Caco-2 (cell line): ENCODE measurements around the gene CMTM7. TPM values are rescaled to one million over a fixed set of nuclear protein-coding genes. Genes with fewer than 3 reads are reported as not detected.

Experiments
- BruUV-seq: library from RNA; stranded (reverse); fragments of 400-500 nt; replicated peaks from 2 replicates; lab custom pipeline; 2021; lab: Mats Ljungman, UMichigan
- CTCF ChIA-PET: fragments of 300-600 bp; sonication (Branson Sonifier 250); formaldehyde crosslinking; loops from one replicate; lab custom pipeline; 2022; ENCODE audit warnings: antibody characterized with exemption; lab: Charles Lee
- POLR2A ChIA-PET: fragments of 300-600 bp; sonication (Branson Sonifier 250); formaldehyde crosslinking; loops from one replicate; lab custom pipeline; 2022; ENCODE audit warnings: antibody characterized with exemption; lab: Charles Lee
- DNase-seq, 2 experiments: peaks; one replicate each; pipeline versions ENCODE4 v3.0.0 to v3.0.0-alpha.2; 2020 to 2022
- H3K27me3 ChIP-seq: replicated peaks from 2 replicates; pipeline ENCODE4 v1.6.0; 2011; ENCODE audit warnings: low read length; ENCODE audit not compliant: control insufficient read depth, insufficient read depth
- H3K36me3 ChIP-seq: 2 replicates; pipeline ENCODE4 v1.5.1; 2011; ENCODE audit warnings: low read length; ENCODE audit not compliant: control insufficient read depth, insufficient read depth
- H3K4me1 ChIP-seq: fragments of 250-450 bp; sonication (Bioruptor Pico); 2 replicates; pipeline ENCODE4 v1.5.1; 2020; ENCODE audit warnings: mild to moderate bottlenecking
- H3K4me3 ChIP-seq: 2 replicates; pipeline ENCODE4 v1.5.1; 2011; ENCODE audit warnings: low read depth, mild to moderate bottlenecking, control low read depth, low read length
- H3K9me3 ChIP-seq: fragments of 250-450 bp; sonication (Bioruptor Pico); 2 replicates; pipeline ENCODE4 v1.5.1; 2020; ENCODE audit warnings: mild to moderate bottlenecking, moderate library complexity
- H3K27ac Mint-ChIP-seq: one replicate; pipeline ENCODE4 v1.8.0; 2022; ENCODE audit warnings: mixed read lengths; ENCODE audit not compliant: unreplicated experiment
- H3K27me3 Mint-ChIP-seq: one replicate; pipeline ENCODE4 v1.8.0; 2022; ENCODE audit warnings: mixed read lengths; ENCODE audit not compliant: insufficient read depth, unreplicated experiment
- H3K36me3 Mint-ChIP-seq: one replicate; pipeline ENCODE4 v1.8.0; 2022; ENCODE audit warnings: mild to moderate bottlenecking, mixed read lengths; ENCODE audit not compliant: insufficient read depth, unreplicated experiment
- H3K4me1 Mint-ChIP-seq: one replicate; pipeline ENCODE4 v1.8.0; 2022; ENCODE audit warnings: low read depth, mixed read lengths; ENCODE audit not compliant: unreplicated experiment
- H3K4me3 Mint-ChIP-seq: one replicate; pipeline ENCODE4 v1.8.0; 2022; ENCODE audit warnings: mild to moderate bottlenecking, moderate library complexity, mixed read lengths; ENCODE audit not compliant: unreplicated experiment
- H3K9me3 Mint-ChIP-seq: one replicate; pipeline ENCODE4 v1.8.0; 2022; ENCODE audit warnings: mixed read lengths; ENCODE audit not compliant: unreplicated experiment
- intact Hi-C: fragments of 100-400 bp; cut with micrococcal nuclease; formaldehyde crosslinking; loops from one replicate; pipeline ENCODE4 v1.10.0; 2022; ENCODE audit not compliant: unreplicated experiment
- total RNA-seq: library from RNA; stranded (reverse); gene quantifications from 2 replicates; pipeline ENCODE4 v1.2.3, GENCODE V29; 2022
- TF ChIP-seq, protein P1 (sequence below), 2 experiments: fragments of 200-600 bp in 1 of 2; IDR thresholded peaks; 1 replicate in 1 of 2; 2 replicates in 1 of 2; pipeline versions ENCODE4 v1.5.1 to v1.8.0; 2011 to 2022; ENCODE audit warnings: antibody characterized with exemption in 1 of 2, control low read depth in 1 of 2, inconsistent platforms in 1 of 2, low read depth in 1 of 2, low read length in 1 of 2, mild to moderate bottlenecking in 1 of 2, moderate library complexity in 1 of 2; ENCODE audit not compliant: insufficient read depth in 1 of 2, severe bottlenecking in 1 of 2, unreplicated experiment in 1 of 2

The CMTM7 gene
- total RNA-seq, 1 experiment from 2014 or later, result 27.0 TPM

DNA sequence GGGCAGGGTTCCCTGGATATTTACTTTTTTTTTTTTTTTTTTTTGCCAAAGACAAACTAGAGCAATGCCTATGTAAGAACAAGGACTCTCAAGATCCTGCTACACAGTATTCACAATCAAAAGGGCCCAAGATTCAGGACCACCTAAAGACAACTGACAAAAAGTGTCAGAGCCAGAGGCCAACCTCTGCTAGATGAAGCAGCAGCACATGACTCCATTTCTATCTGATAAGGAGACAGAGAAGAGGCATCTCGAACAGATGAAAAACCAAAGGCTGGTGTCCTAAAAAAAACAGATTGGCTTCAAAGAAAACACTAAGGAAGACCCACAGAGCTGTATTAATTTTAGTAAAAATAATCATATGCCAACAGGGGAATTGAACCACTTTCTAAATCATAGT is 91.0 kb downstream of the CMTM7 start:
- CTCF ChIA-PET, result no interaction called here
- no peaks in the 10 kb centered on the region for H3K27me3 Mint-ChIP-seq
- peaks cover 23% of the 10 kb centered on the region for H3K36me3 Mint-ChIP-seq
- H3K4me3 ChIP-seq, result no peak overlapping the region
- H3K9me3 Mint-ChIP-seq, result no peaks in the 10 kb centered on the region
- DNase-seq, result no peak
- BruUV-seq, result no TSS peak
- H3K4me1 ChIP-seq, result no peaks in the 10 kb centered on the region
- H3K36me3 ChIP-seq, result no peaks in the 10 kb centered on the region
- intact Hi-C loops, result no loop called here
- no peaks in the 10 kb centered on the region for H3K27me3 ChIP-seq
- TF ChIP-seq, protein P1, sequence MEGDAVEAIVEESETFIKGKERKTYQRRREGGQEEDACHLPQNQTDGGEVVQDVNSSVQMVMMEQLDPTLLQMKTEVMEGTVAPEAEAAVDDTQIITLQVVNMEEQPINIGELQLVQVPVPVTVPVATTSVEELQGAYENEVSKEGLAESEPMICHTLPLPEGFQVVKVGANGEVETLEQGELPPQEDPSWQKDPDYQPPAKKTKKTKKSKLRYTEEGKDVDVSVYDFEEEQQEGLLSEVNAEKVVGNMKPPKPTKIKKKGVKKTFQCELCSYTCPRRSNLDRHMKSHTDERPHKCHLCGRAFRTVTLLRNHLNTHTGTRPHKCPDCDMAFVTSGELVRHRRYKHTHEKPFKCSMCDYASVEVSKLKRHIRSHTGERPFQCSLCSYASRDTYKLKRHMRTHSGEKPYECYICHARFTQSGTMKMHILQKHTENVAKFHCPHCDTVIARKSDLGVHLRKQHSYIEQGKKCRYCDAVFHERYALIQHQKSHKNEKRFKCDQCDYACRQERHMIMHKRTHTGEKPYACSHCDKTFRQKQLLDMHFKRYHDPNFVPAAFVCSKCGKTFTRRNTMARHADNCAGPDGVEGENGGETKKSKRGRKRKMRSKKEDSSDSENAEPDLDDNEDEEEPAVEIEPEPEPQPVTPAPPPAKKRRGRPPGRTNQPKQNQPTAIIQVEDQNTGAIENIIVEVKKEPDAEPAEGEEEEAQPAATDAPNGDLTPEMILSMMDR (IDR thresholded peaks at IDR 0.05; ENCODE audit: insufficient read depth in 1 of 2, low read depth in 1 of 2, low read length in 1 of 2, severe bottlenecking in 1 of 2, unreplicated experiment in 1 of 2), result no peak
- POLR2A ChIA-PET, result no interaction called here
- peaks cover 9% of the 10 kb centered on the region for H3K4me1 Mint-ChIP-seq
- no peak overlapping the region for H3K27ac Mint-ChIP-seq
- no peak overlapping the region for H3K4me3 Mint-ChIP-seq
- H3K9me3 ChIP-seq, result no peaks in the 10 kb centered on the region

DNA sequence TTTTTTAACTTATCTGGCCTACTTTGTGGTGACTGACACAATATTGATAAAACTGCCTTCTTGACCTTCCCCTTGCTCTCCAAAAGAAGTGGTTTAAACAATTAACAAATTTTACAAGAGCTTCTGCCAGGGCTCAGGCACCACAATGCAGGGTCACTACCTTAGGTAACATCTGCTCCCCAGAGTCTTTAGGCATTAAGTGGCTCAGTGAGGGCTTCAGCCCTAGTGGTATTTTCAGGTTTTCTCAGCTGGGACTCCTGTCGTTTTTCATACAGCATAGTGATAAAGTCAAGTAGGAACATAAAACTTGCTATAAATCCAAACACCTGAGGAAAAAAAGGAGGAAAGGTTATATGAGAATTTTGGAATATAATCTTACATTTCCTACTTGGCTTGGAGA is 92.1 kb downstream of the CMTM7 start:
- H3K36me3 ChIP-seq, result no peaks in the 10 kb centered on the region
- no peaks in the 10 kb centered on the region for H3K4me1 ChIP-seq
- TF ChIP-seq, protein P1 (IDR thresholded peaks at IDR 0.05; ENCODE audit: insufficient read depth in 1 of 2, low read depth in 1 of 2, low read length in 1 of 2, severe bottlenecking in 1 of 2, unreplicated experiment in 1 of 2), result no peak
- Mint-ChIP-seq H3K36me3 (peaks cover 23% of the 10 kb centered on the region), H3K9me3 (no peaks in the 10 kb centered on the region), H3K27me3 (no peaks in the 10 kb centered on the region), H3K4me3 (no peak overlapping the region), H3K27ac (no peak overlapping the region), H3K4me1 (peaks cover 9% of the 10 kb centered on the region)
- no peaks in the 10 kb centered on the region for H3K9me3 ChIP-seq
- no peaks in the 10 kb centered on the region for H3K27me3 ChIP-seq
- CTCF ChIA-PET, result no interaction called here
- BruUV-seq, result no TSS peak
- intact Hi-C loops, result no loop called here
- POLR2A ChIA-PET, result no interaction called here
- DNase-seq, result no peak
- no peak overlapping the region for H3K4me3 ChIP-seq

DNA sequence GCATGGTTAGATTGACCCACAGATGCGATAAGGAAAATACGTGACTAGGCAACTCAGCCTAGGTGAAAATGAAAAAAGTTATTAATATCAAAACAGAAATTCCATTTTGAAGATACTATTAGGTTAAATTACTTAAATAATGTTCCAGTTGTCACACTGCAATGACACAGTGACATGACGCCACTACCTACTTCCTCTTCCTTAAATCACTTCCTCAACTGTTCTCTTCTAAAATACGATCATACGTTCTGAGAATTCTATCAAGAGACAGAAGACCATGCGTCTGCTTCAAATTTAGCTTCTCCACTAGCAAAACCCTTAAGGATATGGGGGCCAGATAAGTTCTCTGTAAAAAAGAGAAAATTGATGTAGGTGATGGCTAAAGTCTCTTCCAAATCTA is 92.8 kb downstream of the CMTM7 start:
- Mint-ChIP-seq H3K9me3 (no peaks in the 10 kb centered on the region), H3K27ac (no peak overlapping the region), H3K4me1 (peaks cover 9% of the 10 kb centered on the region), H3K36me3 (peaks cover 23% of the 10 kb centered on the region), H3K27me3 (no peaks in the 10 kb centered on the region), H3K4me3 (no peak overlapping the region)
- no peak for DNase-seq
- Histone ChIP-seq H3K36me3 (no peaks in the 10 kb centered on the region), H3K4me3 (no peak overlapping the region), H3K4me1 (no peaks in the 10 kb centered on the region), H3K9me3 (no peaks in the 10 kb centered on the region), H3K27me3 (no peaks in the 10 kb centered on the region)
- BruUV-seq, result no TSS peak
- ChIA-PET POLR2A (interaction anchor here (0.7 kb wide), 1 partner anchor 138 kb away, joined by 3 read pairs; no protein-coding TSS in a partner anchor), CTCF (no interaction called here)
- intact Hi-C loops, result no loop called here
- TF ChIP-seq, protein P1 (IDR thresholded peaks at IDR 0.05; ENCODE audit: insufficient read depth in 1 of 2, low read depth in 1 of 2, low read length in 1 of 2, severe bottlenecking in 1 of 2, unreplicated experiment in 1 of 2), result no peak
